Measurements from ENCODE around the gene CAT. TPM values are rescaled to one million over a fixed set of nuclear protein-coding genes. Genes with fewer than 3 reads are reported as not detected.

The CAT gene
- total RNA-seq, 2 experiments from 2014 or later: 35.0 to 37.7 TPM

- H3K36me3 Mint-ChIP-seq (ENCODE audit: low read depth): peaks cover 31% of the 10 kb centered on the region
- no peak overlapping the region for H3K4me3 Mint-ChIP-seq
- H3K27ac Mint-ChIP-seq: peak overlapping the region; percentile 28
- DNase-seq: no peak
- ChIA-PET POLR2A (interaction anchor here (1.4 kb wide), 1 partner anchor 10 kb away, joined by 4 read pairs; the partner anchor contains the start of gene CAT), CTCF (interaction anchor here (1.0 to 2.7 kb wide), 5 partner anchors 8 to 274 kb away, joined by 3 to 17 read pairs (median 3); no protein-coding TSS in a partner anchor)
- H3K27me3 Mint-ChIP-seq (ENCODE audit: low read depth): no peaks in the 10 kb centered on the region
- no peak for ATAC-seq
- H3K9me3 Mint-ChIP-seq (ENCODE audit: insufficient read depth): no peaks in the 10 kb centered on the region
- H3K4me1 Mint-ChIP-seq (ENCODE audit: low read depth): peaks cover 32% of the 10 kb centered on the region
These were observed 9.7 kb downstream of the CAT start for GRCh38 chr11:34448223-34448994.

GRCh38 chr11:34449013-34449412 is 10.3 kb downstream of the CAT start:
- peaks cover 31% of the 10 kb centered on the region for H3K4me1 Mint-ChIP-seq (ENCODE audit: low read depth)
- peaks cover 31% of the 10 kb centered on the region for H3K36me3 Mint-ChIP-seq (ENCODE audit: low read depth)
- peak overlapping the region; percentile 28 for H3K27ac Mint-ChIP-seq
- no peaks in the 10 kb centered on the region for H3K27me3 Mint-ChIP-seq (ENCODE audit: low read depth)
- DNase-seq: no peak
- ATAC-seq: peak; percentile 47
- POLR2A ChIA-PET: no interaction called here
- no peaks in the 10 kb centered on the region for H3K9me3 Mint-ChIP-seq (ENCODE audit: insufficient read depth)
- H3K4me3 Mint-ChIP-seq: no peak overlapping the region
- CTCF ChIA-PET: interaction anchor here (1.0 to 2.7 kb wide), 5 partner anchors 9 to 274 kb away, joined by 3 to 17 read pairs (median 3); no protein-coding TSS in a partner anchor

- CTCF ChIA-PET: interaction anchor here (2.7 kb wide), 1 partner anchor 17 kb away, joined by 17 read pairs; no protein-coding TSS in a partner anchor
- POLR2A ChIA-PET: no interaction called here
- Mint-ChIP-seq H3K27me3 (ENCODE audit: low read depth) (no peaks in the 10 kb centered on the region), H3K4me1 (ENCODE audit: low read depth) (peaks cover 24% of the 10 kb centered on the region), H3K36me3 (ENCODE audit: low read depth) (peaks cover 45% of the 10 kb centered on the region), H3K4me3 (no peak overlapping the region), H3K9me3 (ENCODE audit: insufficient read depth) (no peaks in the 10 kb centered on the region), H3K27ac (no peak overlapping the region)
- ATAC-seq (no peak), DNase-seq (no peak)
These were observed 12.3 kb downstream of the CAT start for GRCh38 chr11:34451053-34451452.

GRCh38 chr11:34454308-34455032 is 15.7 kb downstream of the CAT start:
- Mint-ChIP-seq H3K9me3 (ENCODE audit: insufficient read depth) (no peaks in the 10 kb centered on the region), H3K36me3 (ENCODE audit: low read depth) (peaks cover 61% of the 10 kb centered on the region), H3K4me3 (no peak overlapping the region), H3K27ac (no peak overlapping the region), H3K4me1 (ENCODE audit: low read depth) (peaks cover 4% of the 10 kb centered on the region), H3K27me3 (ENCODE audit: low read depth) (no peaks in the 10 kb centered on the region)
- ChIA-PET POLR2A (no interaction called here), CTCF (interaction anchor here (1.2 kb wide), 1 partner anchor 11 kb away, joined by 3 read pairs; no protein-coding TSS in a partner anchor)
- DNase-seq (no peak), ATAC-seq (no peak)

DNA sequence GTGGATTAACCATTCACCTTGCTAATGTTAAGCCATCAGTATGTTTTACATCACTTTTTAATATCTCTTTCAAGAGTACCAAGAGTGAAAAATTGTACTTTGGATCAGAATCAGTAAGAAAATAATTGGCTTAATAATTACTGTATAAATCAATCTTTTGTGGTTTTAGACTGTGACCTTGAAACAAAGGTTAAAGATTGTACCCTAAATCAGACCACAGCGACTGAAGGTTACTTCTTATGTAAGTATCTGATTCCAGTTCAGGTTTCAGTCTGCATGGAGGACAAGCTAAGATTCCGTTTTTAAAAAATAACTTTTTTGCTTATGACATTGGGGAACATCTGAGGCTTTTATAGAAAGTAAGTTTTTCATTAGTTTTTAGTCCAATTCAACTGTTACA is 18.9 kb downstream of the CAT start:
- no peaks in the 10 kb centered on the region for H3K9me3 Mint-ChIP-seq (ENCODE audit: insufficient read depth)
- POLR2A ChIA-PET: no interaction called here
- H3K27ac Mint-ChIP-seq: no peak overlapping the region
- H3K4me1 Mint-ChIP-seq (ENCODE audit: low read depth): no peaks in the 10 kb centered on the region
- no peaks in the 10 kb centered on the region for H3K27me3 Mint-ChIP-seq (ENCODE audit: low read depth)
- no peak for DNase-seq
- ATAC-seq: no peak
- no peak overlapping the region for H3K4me3 Mint-ChIP-seq
- CTCF ChIA-PET: no interaction called here
- H3K36me3 Mint-ChIP-seq (ENCODE audit: low read depth): peaks cover 51% of the 10 kb centered on the region

GRCh38 chr11:34458525-34458924 is 19.8 kb downstream of the CAT start:
- Mint-ChIP-seq H3K27ac (no peak overlapping the region), H3K9me3 (ENCODE audit: insufficient read depth) (no peaks in the 10 kb centered on the region), H3K36me3 (ENCODE audit: low read depth) (peaks cover 53% of the 10 kb centered on the region), H3K4me1 (ENCODE audit: low read depth) (no peaks in the 10 kb centered on the region), H3K27me3 (ENCODE audit: low read depth) (no peaks in the 10 kb centered on the region), H3K4me3 (no peak overlapping the region)
- no peak for DNase-seq
- POLR2A ChIA-PET: no interaction called here
- no peak for ATAC-seq
- CTCF ChIA-PET: interaction anchor here (1.0 kb wide), 1 partner anchor 9 kb away, joined by 5 read pairs; no protein-coding TSS in a partner anchor

DNA sequence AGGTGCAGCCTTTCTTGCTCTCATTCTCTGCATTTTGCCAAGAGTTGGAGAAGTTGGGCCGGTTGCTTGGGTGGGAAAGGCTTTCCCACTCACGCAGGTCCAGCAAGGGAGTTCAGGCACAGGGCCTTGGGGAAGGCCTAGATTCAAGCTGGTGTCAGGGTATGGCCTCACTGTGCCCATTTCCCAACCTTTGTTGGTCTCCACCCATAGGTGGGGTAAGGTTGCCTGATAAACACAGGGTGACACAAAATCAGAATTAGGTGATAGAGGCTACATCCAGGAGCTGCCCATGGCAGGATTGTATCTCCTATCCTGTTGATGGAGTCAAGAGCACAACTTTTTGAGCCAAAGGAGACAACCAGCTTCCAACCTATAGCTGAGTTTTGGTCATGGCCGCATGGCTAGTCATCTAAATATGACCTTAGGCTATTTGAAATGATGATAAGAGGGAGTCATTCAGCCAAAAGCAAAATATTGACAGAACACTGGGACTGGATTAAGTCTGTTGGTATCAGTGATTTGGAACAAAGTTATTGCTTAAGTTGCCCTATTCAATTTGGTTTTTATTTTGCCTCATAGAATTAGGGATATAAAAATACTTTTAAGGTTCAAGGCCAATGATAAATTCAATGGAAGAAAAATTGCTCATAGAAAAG is 20.9 kb downstream of the CAT start:
- peaks cover 3% of the 10 kb centered on the region for H3K4me1 Mint-ChIP-seq (ENCODE audit: low read depth)
- peaks cover 61% of the 10 kb centered on the region for H3K36me3 Mint-ChIP-seq (ENCODE audit: low read depth)
- DNase-seq: no peak

DNA sequence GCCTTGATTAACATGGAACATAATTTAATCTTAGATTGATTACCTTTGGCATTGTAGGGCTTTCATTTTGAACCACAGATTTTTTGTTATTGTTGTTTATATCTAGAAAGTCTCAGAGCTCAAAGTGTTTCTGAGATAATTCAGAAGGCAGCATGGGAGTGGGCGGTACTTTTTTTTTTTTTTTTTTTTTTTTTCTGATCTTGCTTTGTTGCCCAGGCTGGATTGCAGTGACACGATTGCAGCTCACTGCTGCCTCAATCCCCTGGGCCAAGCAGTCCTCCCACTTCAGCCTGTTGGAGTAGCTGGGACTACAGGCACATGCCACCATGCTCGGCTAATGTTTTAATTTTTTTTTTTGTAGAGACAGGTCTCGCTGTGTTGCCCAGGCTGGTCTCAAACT is 21.5 kb downstream of the CAT start:
- CTCF ChIA-PET: interaction anchor here (0.7 to 0.9 kb wide), 2 partner anchors 8 to 32 kb away, joined by 3 read pairs; no protein-coding TSS in a partner anchor
- no peak overlapping the region for H3K27ac Mint-ChIP-seq
- POLR2A ChIA-PET: no interaction called here
- H3K36me3 Mint-ChIP-seq (ENCODE audit: low read depth): peaks cover 58% of the 10 kb centered on the region
- ATAC-seq (no peak), DNase-seq (no peak)
- no peaks in the 10 kb centered on the region for H3K9me3 Mint-ChIP-seq (ENCODE audit: insufficient read depth)
- no peak overlapping the region for H3K4me3 Mint-ChIP-seq
- H3K4me1 Mint-ChIP-seq (ENCODE audit: low read depth): peaks cover 5% of the 10 kb centered on the region
- H3K27me3 Mint-ChIP-seq (ENCODE audit: low read depth): no peaks in the 10 kb centered on the region

More for the DNA sequence above, 20.9 kb downstream of the CAT start:
- Mint-ChIP-seq H3K27me3 (ENCODE audit: low read depth) (no peaks in the 10 kb centered on the region), H3K27ac (no peak overlapping the region), H3K9me3 (ENCODE audit: insufficient read depth) (no peaks in the 10 kb centered on the region), H3K4me3 (no peak overlapping the region)
- no peak for ATAC-seq
- ChIA-PET POLR2A (interaction anchor here (0.9 kb wide), 1 partner anchor 13 kb away, joined by 3 read pairs; no protein-coding TSS in a partner anchor), CTCF (interaction anchor here (0.7 to 0.9 kb wide), 2 partner anchors 9 to 31 kb away, joined by 3 read pairs; no protein-coding TSS in a partner anchor)

DNA sequence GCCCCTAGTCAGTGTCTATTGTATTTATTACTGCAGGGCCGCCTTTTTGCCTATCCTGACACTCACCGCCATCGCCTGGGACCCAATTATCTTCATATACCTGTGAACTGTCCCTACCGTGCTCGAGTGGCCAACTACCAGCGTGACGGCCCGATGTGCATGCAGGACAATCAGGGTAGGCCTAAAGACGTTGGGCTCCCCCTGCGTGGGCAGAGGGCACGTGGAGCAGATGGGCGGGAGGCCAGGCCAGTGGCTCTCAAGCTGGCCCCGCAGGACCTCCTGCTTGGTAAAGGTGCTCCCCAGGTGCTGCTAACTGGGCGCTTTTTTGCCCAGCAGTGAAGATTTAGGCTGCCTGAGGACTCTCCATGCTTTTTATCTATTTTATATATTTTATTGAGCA is 22.5 kb downstream of the CAT start:
- peaks cover 4% of the 10 kb centered on the region for H3K9me3 Mint-ChIP-seq (ENCODE audit: insufficient read depth)
- H3K36me3 Mint-ChIP-seq (ENCODE audit: low read depth): peaks cover 61% of the 10 kb centered on the region
- no peak overlapping the region for H3K27ac Mint-ChIP-seq
- no peaks in the 10 kb centered on the region for H3K27me3 Mint-ChIP-seq (ENCODE audit: low read depth)
- ChIA-PET CTCF (interaction anchor here (0.7 kb wide), 1 partner anchor 19 kb away, joined by 3 read pairs; no protein-coding TSS in a partner anchor), POLR2A (no interaction called here)
- ATAC-seq: no peak
- no peak overlapping the region for H3K4me3 Mint-ChIP-seq
- H3K4me1 Mint-ChIP-seq (ENCODE audit: low read depth): peaks cover 5% of the 10 kb centered on the region
- DNase-seq: no peak

- ATAC-seq (no peak), DNase-seq (no peak)
- H3K36me3 Mint-ChIP-seq (ENCODE audit: low read depth): peaks cover 54% of the 10 kb centered on the region
- POLR2A ChIA-PET: no interaction called here
- H3K9me3 Mint-ChIP-seq (ENCODE audit: insufficient read depth): peaks cover 12% of the 10 kb centered on the region
- H3K4me1 Mint-ChIP-seq (ENCODE audit: low read depth): peaks cover 5% of the 10 kb centered on the region
- no peak overlapping the region for H3K4me3 Mint-ChIP-seq
- CTCF ChIA-PET: interaction anchor here (0.6 to 1.6 kb wide), 6 partner anchors 9 to 477 kb away, joined by 3 to 5 read pairs (median 3); partner anchors contain the start of gene ABTB2
- no peaks in the 10 kb centered on the region for H3K27me3 Mint-ChIP-seq (ENCODE audit: low read depth)
- no peak overlapping the region for H3K27ac Mint-ChIP-seq
These were observed 25.9 kb downstream of the CAT start for GRCh38 chr11:34464591-34465051.

DNA sequence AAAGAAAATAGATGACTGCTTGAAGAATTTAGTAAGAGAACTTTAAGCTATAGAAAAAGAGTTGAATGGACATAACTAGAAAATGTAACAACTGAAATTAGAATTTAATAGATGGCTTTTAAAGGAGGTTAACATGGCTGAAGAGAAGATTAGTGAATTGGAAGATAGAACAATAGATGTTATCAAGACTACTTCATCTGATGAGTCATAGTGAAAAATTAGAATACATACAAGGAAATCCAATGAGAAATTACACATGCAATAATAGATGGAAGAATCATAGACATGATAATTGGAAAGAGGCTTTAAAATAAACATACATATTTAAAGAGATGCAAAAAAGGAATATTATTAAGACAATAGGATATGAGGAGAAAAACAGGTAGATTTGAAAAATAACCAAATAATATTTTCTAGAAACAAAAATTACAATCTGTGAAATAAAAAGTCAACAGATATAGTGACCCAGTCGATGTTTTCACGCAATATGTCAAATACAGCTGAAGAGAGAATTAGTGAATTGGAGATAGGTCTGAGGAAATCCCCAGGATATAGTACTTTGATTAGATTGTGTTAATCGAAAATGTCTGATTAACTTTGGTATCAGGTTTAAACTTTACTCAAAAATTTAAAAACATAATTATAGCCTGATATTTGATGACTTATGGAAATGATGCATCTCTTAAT is 28.2 kb downstream of the CAT start:
- Mint-ChIP-seq H3K4me3 (no peak overlapping the region), H3K27me3 (ENCODE audit: low read depth) (no peaks in the 10 kb centered on the region), H3K9me3 (ENCODE audit: insufficient read depth) (peaks cover 12% of the 10 kb centered on the region), H3K27ac (no peak overlapping the region), H3K36me3 (ENCODE audit: low read depth) (peaks cover 55% of the 10 kb centered on the region), H3K4me1 (ENCODE audit: low read depth) (peaks cover 5% of the 10 kb centered on the region)
- DNase-seq (no peak), ATAC-seq (no peak)
- POLR2A ChIA-PET: no interaction called here
- CTCF ChIA-PET: interaction anchor here (1.1 to 3.5 kb wide), 6 partner anchors 8 to 470 kb away, joined by 3 to 24 read pairs (median 7); no protein-coding TSS in a partner anchor
